Gastrocnemius medialis (tissue), 4 donors: ENCODE measurements around the gene LMF2. TPM values are rescaled to one million over a fixed set of nuclear protein-coding genes. Genes with fewer than 3 reads are reported as not detected.
A peak's percentile ranks its signal among the peaks of the same experiment; 100 is the strongest.
"Not testable (repeated sequence)": the region's sequence is repeated elsewhere in the genome, so short reads cannot be mapped to it uniquely, and the experiment has no call there.

Experiments
- ATAC-seq, 2 donors: fragments of 150-250 bp; one replicate each; pipeline ENCODE4 v1.9.1; 2016
- DNase-seq, 2 donors: peaks; one replicate each; pipeline ENCODE4 v3.0.0-alpha.2; 2019
- H3K27ac ChIP-seq, 4 donors: fragments of 200-600 bp; sonication (generic); 1 replicate in 1 of 4; 2 replicates in 3 of 4; pipeline ENCODE4 v1.5.1; 2016 to 2018; ENCODE audit warnings: mild to moderate bottlenecking in 2 of 4, moderate library complexity in 1 of 4
- H3K27me3 ChIP-seq, 3 donors: fragments of 200-600 bp; sonication (generic) in 2 of 3; 1 replicate in 1 of 3; 2 replicates in 2 of 3; pipeline versions ENCODE4 v1.5.1 to v1.6.0; 2016 to 2019; ENCODE audit warnings: mild to moderate bottlenecking in 1 of 3, moderate library complexity in 1 of 3
- H3K36me3 ChIP-seq, 2 donors: fragments of 200-600 bp; sonication (generic) in 1 of 2; one replicate each; pipeline ENCODE4 v1.5.1; 2017 to 2018
- H3K4me1 ChIP-seq, 2 donors: fragments of 200-600 bp; sonication (generic) in 1 of 2; one replicate each; pipeline ENCODE4 v1.5.1; 2016 to 2017; ENCODE audit warnings: mild to moderate bottlenecking in 2 of 2
- H3K4me3 ChIP-seq, 4 donors: fragments of 200-600 bp; sonication (generic) in 3 of 4; 1 replicate in 1 of 4; 2 replicates in 3 of 4; pipeline ENCODE4 v1.5.1; 2016 to 2019; ENCODE audit warnings: mild to moderate bottlenecking in 2 of 4
- H3K9me3 ChIP-seq, 3 donors: fragments of 200-600 bp; sonication (generic) in 2 of 3; 1 replicate in 1 of 3; 2 replicates in 2 of 3; pipeline ENCODE4 v1.5.1; 2016 to 2019
- CTCF ChIP-seq, 5 experiments: fragments of 450-650 bp in 3 of 5; fragments of 200-600 bp in 2 of 5; sonication (generic) in 2 of 5; IDR thresholded peaks in 4 of 5; conservative IDR thresholded peaks in 1 of 5; 1 replicate in 4 of 5; 2 replicates in 1 of 5; pipeline ENCODE4 v1.5.1; 2016 to 2019; ENCODE audit warnings: antibody characterized with exemption in 5 of 5, mild to moderate bottlenecking in 3 of 5, moderate library complexity in 3 of 5
- POLR2A ChIP-seq, 2 donors: fragments of 450-650 bp; IDR thresholded peaks; one replicate each; pipeline ENCODE4 v1.6.1; 2017; ENCODE audit warnings: antibody characterized with exemption in 2 of 2, mild to moderate bottlenecking in 2 of 2, moderate library complexity in 2 of 2
- in situ Hi-C, 4 donors: fragments of 200-750 bp; cut with MboI; loops; one replicate each; pipeline versions ENCODE4 v1.15.0 to v1.8.0; 2017; ENCODE audit warnings: low sequenced_read_pairs in 4 of 4
- intact Hi-C: fragments of 100-400 bp; cut with DNase I; formaldehyde crosslinking; loops from one replicate; pipeline ENCODE4 v1.15.1; 2023; ENCODE audit warnings: low total_unique reads
- total RNA-seq, 4 donors: library from RNA; depleted of rRNA; stranded (reverse); fragments of >200 nt; gene quantifications; one replicate each; pipeline versions ENCODE4 v1.1.0 to v1.2.3, GENCODE V29; 2016

LMF2 gene
- total RNA-seq, 4 donors from 2014 or later, result 19.7 to 39.4 (median 26.9) TPM

DNA sequence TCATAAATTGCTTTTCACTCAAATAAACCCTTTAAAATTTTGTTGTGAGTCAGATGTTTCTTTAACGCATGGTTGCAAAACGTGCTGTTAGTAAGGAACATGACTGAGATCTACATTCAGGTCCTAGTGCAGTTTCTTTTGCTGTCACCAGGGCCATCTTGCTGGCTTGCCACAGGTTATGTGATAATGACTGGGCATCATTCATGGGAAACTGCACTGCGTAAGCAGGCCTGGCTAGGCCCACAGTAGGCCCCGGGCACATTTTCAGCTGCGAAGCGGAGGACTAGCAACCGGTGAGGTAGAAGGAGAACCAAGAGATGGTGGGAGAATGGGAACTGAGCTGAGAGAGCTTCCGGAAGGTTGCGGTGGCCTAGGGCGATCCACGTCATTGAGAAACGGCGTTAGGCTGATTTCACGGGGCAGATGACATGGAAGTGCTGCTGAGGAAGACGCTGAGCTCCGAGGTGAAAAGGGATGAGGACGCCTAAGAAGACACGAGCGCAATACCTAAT lies 35.0 kb upstream of the LMF2 start:
- Histone ChIP-seq H3K36me3 (no peaks in the 10 kb centered on the region), H3K9me3 (no peaks in the 10 kb centered on the region), H3K27me3 (peaks cover 13 to 28% (median 25%) of the 10 kb centered on the region in 3 donors), H3K4me1 (peaks cover 4 to 8% of the 10 kb centered on the region in 2 donors), H3K4me3 (no peak overlapping the region), H3K27ac (no peak overlapping the region)
- intact Hi-C loops (no loop called here), in situ Hi-C loops (no loop called here)
- DNase-seq (no peak), ATAC-seq (no peak)
- TF ChIP-seq CTCF (IDR thresholded peaks at IDR 0.05 in 4 of 5, conservative IDR thresholded peaks at IDR 0.05 in 1 of 5) (no peak), POLR2A (IDR thresholded peaks at IDR 0.05) (no peak)

DNA sequence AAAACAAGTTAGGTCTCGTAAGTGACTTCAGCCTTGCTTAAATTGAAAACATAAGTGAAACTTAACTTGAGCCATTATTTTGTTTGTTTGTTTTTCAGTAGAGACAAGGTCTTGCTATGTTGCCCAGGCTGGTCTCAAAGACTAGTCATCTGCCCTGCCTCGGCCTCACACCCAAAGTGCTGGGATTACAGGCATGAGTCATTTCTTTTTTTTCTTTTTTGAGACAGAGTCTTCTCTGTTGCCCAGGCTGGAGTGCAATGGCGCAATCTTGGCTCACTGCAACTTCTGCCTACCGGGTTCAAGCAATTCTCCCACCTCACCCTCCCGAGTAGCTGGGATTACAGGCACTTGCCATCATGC lies 34.1 kb upstream of the LMF2 start:
- Histone ChIP-seq H3K27me3 (peaks cover 17 to 22% (median 21%) of the 10 kb centered on the region in 3 donors), H3K27ac (peak overlapping the region in 1 of 4 donors; percentile 31)
- H3K9me3 ChIP-seq, DNase-seq, H3K4me1 ChIP-seq, H3K36me3 ChIP-seq, H3K4me3 ChIP-seq, ATAC-seq, in situ Hi-C loops, intact Hi-C loops: not testable (repeated sequence)

DNA sequence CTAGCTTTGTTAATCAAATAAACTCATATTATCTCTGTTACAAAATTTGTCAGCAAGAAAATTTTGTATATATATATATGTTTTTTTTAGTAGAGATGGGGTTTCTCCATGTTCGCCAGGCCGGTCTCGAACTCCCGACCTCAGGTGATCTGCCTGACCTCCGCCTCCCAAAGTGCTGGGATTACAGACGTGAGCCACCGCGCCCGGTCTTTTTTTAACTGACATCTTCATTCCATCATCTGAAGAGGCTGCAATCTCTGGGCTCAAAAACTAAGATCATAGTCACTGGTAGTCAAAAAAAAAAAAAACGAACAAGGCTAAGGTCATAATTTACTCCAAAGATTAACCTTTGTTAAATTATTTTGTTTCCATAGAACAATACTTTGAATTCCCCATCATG lies 32.9 kb upstream of the LMF2 start:
- no peak for TF ChIP-seq CTCF (IDR thresholded peaks at IDR 0.05 in 4 of 5, conservative IDR thresholded peaks at IDR 0.05 in 1 of 5)
- no peak for TF ChIP-seq POLR2A (IDR thresholded peaks at IDR 0.05)
- in situ Hi-C loops, result no loop called here
- Histone ChIP-seq H3K36me3 (no peaks in the 10 kb centered on the region), H3K9me3 (no peaks in the 10 kb centered on the region), H3K27ac (peak overlapping the region in 3 of 4 donors; percentile 75 to 87 (median 85)), H3K27me3 (peaks cover 9 to 18% (median 18%) of the 10 kb centered on the region in 3 donors), H3K4me1 (peaks cover 4 to 8% of the 10 kb centered on the region in 2 donors), H3K4me3 (no peak overlapping the region)
- intact Hi-C loops, result no loop called here
- no peak for ATAC-seq
- DNase-seq, result no peak

- ATAC-seq (no peak), DNase-seq (no peak)
- Histone ChIP-seq H3K36me3 (no peaks in the 10 kb centered on the region), H3K27ac (peak overlapping the region in 1 of 4 donors; percentile 87), H3K9me3 (no peaks in the 10 kb centered on the region), H3K4me1 (peaks cover 0 to 6% of the 10 kb centered on the region in 2 donors), H3K4me3 (no peak overlapping the region), H3K27me3 (peaks cover 16 to 20% (median 17%) of the 10 kb centered on the region in 3 donors)
- TF ChIP-seq POLR2A (IDR thresholded peaks at IDR 0.05), result no peak
- no peak for TF ChIP-seq CTCF (IDR thresholded peaks at IDR 0.05 in 4 of 5, conservative IDR thresholded peaks at IDR 0.05 in 1 of 5)
- in situ Hi-C loops (no loop called here), intact Hi-C loops (no loop called here)
Measured at GRCh38 chr22:50537765-50538164, 30.3 kb upstream of the LMF2 start.

DNA sequence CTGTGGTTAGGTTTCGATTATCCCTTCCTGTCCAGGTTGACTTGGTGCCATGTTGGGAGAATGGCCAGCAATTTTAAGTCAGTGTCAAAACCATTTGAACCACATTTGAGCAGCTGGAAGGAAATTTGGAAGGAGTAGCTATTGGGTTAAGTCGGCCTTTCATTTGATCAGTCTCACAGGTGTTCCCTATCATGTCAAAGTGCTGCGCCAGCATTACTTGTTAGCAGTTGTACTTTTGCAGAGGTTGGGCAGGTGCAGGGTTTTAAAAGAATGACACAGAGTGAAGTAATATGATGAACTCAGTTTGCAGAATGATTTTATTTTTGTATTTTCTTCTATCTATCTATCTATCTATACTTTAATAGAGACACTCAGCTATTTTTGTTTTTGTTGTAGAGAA lies 28.7 kb upstream of the LMF2 start:
- no peaks in the 10 kb centered on the region for H3K36me3 ChIP-seq
- H3K27ac ChIP-seq, result no peak overlapping the region
- no peak for DNase-seq
- in situ Hi-C loops, result no loop called here
- peaks cover 30 to 32% (median 30%) of the 10 kb centered on the region in 3 donors for H3K27me3 ChIP-seq
- no peak for ATAC-seq
- no peak overlapping the region for H3K4me3 ChIP-seq
- peaks cover 4 to 11% of the 10 kb centered on the region in 2 donors for H3K4me1 ChIP-seq
- no peaks in the 10 kb centered on the region for H3K9me3 ChIP-seq
- intact Hi-C loops, result no loop called here
- TF ChIP-seq POLR2A (IDR thresholded peaks at IDR 0.05), result no peak
- no peak for TF ChIP-seq CTCF (IDR thresholded peaks at IDR 0.05 in 4 of 5, conservative IDR thresholded peaks at IDR 0.05 in 1 of 5)
